Neural cell (in vitro differentiated cells): ENCODE data around the gene PALM3.

ENCODE experiments used
- EP300 ChIP-seq: fragments of 450-650 bp; conservative IDR thresholded peaks from 2 replicates; pipeline ENCODE4 v1.6.1; 2014; ENCODE audit warnings: antibody characterized with exemption, mild to moderate bottlenecking, moderate library complexity; ENCODE audit not compliant: poor library complexity, severe bottlenecking
- EZH2 ChIP-seq: fragments of 200-600, 300-800 bp; shearing (Covaris generic), sonication (generic); IDR thresholded peaks from 2 replicates; pipeline ENCODE4 v1.6.1; 2014; ENCODE audit warnings: antibody characterized with exemption, low read length, borderline replicate concordance, mild to moderate bottlenecking; ENCODE audit not compliant: insufficient read depth, poor library complexity, severe bottlenecking
- MXI1 ChIP-seq: fragments of 450-650 bp; conservative IDR thresholded peaks from 2 replicates; pipeline ENCODE4 v1.6.1; 2014; ENCODE audit warnings: antibody characterized with exemption, mild to moderate bottlenecking; ENCODE audit not compliant: poor library complexity, severe bottlenecking
- POLR2AphosphoS5 ChIP-seq: IDR thresholded peaks from 2 replicates; pipeline ENCODE4 v1.6.1; 2012
- SMC3 ChIP-seq: fragments of 450-650 bp; conservative IDR thresholded peaks from 2 replicates; pipeline ENCODE4 v1.6.1; 2014; ENCODE audit warnings: antibody characterized with exemption, mild to moderate bottlenecking, moderate library complexity; ENCODE audit not compliant: poor library complexity
- TAF1 ChIP-seq: IDR thresholded peaks from 2 replicates; pipeline ENCODE4 v1.6.1; 2012; ENCODE audit warnings: low read depth
- TF ChIP-seq, protein P1 (sequence below): fragments of 450-650 bp; IDR thresholded peaks from 2 replicates; pipeline ENCODE4 v1.5.1; 2014; ENCODE audit warnings: antibody characterized with exemption, mild to moderate bottlenecking, moderate library complexity; ENCODE audit not compliant: poor library complexity, severe bottlenecking
- TF ChIP-seq, protein P2 (sequence below): IDR thresholded peaks from 2 replicates; pipeline ENCODE4 v1.6.1; 2012; ENCODE audit warnings: borderline replicate concordance

DNA sequence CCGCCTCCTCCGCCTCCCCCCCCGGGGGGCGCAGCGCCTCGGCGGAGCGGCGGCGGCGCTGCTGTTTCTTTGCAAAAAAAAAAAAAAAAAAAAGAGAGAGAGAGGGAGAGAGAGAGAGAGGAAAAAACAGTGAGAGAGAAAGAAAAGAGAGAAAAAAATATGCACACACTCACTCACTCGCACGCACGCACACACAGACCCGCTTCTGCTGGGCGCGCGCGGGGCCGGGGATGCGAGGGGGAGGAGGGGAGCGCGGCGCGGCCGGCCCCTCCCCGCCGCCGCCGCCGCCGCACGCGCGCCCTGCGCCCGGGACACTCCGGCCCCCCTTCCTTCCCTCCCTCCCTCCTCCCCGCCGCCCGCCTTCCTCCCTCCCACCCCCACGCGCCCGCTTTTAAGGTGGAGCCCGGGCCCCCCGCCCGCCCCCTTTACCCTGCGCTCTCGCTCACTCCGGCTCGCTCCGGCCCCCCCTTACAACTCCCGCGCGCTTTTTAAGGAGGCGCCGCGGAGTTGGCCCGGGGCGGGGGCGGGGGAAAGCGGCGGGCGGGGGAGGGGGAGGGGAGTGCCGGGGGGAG lies 28.7 kb upstream of the PALM3 start, which contains the start of gene SAMD1:
- TF ChIP-seq EP300 (no peak), EZH2 (no peak), MXI1 (peak; percentile 20), POLR2AphosphoS5 (no peak), SMC3 (no peak), TAF1 (no peak)
- TF ChIP-seq, protein P1, sequence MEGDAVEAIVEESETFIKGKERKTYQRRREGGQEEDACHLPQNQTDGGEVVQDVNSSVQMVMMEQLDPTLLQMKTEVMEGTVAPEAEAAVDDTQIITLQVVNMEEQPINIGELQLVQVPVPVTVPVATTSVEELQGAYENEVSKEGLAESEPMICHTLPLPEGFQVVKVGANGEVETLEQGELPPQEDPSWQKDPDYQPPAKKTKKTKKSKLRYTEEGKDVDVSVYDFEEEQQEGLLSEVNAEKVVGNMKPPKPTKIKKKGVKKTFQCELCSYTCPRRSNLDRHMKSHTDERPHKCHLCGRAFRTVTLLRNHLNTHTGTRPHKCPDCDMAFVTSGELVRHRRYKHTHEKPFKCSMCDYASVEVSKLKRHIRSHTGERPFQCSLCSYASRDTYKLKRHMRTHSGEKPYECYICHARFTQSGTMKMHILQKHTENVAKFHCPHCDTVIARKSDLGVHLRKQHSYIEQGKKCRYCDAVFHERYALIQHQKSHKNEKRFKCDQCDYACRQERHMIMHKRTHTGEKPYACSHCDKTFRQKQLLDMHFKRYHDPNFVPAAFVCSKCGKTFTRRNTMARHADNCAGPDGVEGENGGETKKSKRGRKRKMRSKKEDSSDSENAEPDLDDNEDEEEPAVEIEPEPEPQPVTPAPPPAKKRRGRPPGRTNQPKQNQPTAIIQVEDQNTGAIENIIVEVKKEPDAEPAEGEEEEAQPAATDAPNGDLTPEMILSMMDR = no peak
- TF ChIP-seq, protein P2, sequence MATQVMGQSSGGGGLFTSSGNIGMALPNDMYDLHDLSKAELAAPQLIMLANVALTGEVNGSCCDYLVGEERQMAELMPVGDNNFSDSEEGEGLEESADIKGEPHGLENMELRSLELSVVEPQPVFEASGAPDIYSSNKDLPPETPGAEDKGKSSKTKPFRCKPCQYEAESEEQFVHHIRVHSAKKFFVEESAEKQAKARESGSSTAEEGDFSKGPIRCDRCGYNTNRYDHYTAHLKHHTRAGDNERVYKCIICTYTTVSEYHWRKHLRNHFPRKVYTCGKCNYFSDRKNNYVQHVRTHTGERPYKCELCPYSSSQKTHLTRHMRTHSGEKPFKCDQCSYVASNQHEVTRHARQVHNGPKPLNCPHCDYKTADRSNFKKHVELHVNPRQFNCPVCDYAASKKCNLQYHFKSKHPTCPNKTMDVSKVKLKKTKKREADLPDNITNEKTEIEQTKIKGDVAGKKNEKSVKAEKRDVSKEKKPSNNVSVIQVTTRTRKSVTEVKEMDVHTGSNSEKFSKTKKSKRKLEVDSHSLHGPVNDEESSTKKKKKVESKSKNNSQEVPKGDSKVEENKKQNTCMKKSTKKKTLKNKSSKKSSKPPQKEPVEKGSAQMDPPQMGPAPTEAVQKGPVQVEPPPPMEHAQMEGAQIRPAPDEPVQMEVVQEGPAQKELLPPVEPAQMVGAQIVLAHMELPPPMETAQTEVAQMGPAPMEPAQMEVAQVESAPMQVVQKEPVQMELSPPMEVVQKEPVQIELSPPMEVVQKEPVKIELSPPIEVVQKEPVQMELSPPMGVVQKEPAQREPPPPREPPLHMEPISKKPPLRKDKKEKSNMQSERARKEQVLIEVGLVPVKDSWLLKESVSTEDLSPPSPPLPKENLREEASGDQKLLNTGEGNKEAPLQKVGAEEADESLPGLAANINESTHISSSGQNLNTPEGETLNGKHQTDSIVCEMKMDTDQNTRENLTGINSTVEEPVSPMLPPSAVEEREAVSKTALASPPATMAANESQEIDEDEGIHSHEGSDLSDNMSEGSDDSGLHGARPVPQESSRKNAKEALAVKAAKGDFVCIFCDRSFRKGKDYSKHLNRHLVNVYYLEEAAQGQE = no peak
